GM19324 (cell line): Measurements from ENCODE around the gene UMAD1.

Experiments used
- ATAC-seq: cut with Tn5 transposase; IDR thresholded peaks from one replicate; pipeline ENCODE4 v1.9.1; 2021; ENCODE audit warnings: mild to moderate bottlenecking, moderate library complexity; ENCODE audit not compliant: unreplicated experiment, low FRiP score

Gene UMAD1

DNA sequence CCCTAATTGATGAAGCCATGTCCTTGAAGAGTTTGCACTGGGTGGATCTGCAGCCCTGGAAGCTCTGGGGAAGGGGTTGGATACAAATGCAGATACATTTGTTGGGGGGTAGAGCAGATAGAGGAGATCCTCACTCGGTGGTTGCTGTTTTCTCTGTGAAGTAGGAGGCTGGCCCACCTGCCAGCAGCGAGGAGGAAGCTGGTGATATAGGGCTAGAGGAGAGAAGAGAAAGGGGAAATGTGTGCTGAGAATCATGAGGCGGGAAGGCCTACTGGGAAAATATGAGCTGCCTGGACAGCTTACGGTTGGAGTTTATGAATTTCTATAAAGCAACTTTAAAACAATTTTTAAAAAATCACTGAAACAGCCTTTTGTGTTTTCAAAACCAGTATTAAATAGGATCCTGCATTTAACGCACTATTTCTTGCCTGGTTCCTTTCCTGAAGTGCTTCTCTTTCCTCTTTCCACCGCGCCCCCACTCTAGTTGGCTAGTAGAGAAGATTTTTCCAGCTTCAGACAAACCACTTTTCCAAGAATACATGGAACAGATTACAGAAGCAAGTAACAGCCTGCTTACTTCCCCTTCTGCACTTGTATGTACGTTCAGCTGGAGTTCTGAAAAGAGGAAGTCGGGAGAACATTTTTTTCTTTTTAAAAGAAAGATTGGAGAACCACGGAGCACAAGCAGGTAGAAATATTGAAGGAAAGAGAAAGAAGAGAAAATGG lies 227.5 kb downstream of the UMAD1 start:
- ATAC-seq = no peak

GRCh38 chr7:7868572-7868899 lies 228.0 kb downstream of the UMAD1 start:
- ATAC-seq = no peak

DNA sequence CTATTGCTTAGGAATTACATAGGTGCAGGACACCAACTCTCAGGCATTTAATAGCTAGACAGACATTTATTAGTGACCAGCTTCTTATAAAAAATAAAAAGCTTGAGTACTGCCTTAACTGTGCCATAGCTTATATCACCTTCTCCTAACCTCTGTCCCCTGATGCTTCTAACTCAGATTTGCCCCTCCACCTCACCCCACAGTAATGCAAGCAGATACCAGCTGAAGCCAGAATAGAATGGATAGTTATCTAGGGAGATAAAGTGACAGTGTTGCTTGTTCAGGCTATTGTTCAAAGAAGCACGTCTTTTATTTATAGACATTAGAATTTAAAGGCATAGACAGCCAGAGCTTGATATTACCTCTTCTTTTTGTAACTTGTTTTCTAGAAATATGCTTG lies 228.5 kb downstream of the UMAD1 start:
- ATAC-seq = no peak

- ATAC-seq = no peak
These were observed 229.1 kb downstream of the UMAD1 start for GRCh38 chr7:7869651-7870050.

DNA sequence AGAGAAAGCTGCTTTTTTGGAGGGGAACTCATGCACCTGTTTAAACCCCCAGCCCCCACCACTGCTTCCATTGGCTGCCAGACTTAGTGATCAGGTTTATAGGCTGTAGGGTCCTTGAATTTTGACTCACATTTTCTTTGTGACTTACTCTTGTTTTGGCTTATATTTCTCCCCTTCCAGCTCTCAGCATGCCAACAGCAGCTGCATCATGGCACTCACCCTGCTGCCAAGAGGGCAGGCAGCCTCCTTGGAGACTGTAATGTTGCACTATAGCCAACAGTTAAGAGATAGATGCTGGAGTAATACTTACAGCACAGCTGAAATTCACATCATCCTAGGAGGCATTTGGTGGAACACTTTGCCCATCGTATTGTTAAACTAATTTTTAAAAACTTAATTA lies 230.0 kb downstream of the UMAD1 start:
- no peak for ATAC-seq

DNA sequence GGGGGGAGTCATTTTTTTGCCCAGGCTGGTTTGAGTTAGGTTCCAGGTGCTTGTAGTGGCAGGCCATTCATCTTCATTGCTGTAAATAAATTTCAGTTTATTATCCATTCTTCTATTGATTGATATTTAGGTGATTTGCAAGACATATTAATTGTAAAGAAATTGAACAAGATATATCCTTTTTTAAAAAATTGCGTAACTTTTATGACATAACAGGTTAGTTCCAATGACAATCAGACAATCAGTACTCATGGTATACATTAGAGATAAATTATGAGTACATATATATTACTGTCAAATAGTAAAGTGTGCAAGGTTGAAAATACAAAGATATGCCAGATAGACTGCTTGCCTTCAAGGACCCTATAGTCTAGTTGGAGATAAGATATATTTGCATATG lies 235.9 kb downstream of the UMAD1 start:
- ATAC-seq = no peak

DNA sequence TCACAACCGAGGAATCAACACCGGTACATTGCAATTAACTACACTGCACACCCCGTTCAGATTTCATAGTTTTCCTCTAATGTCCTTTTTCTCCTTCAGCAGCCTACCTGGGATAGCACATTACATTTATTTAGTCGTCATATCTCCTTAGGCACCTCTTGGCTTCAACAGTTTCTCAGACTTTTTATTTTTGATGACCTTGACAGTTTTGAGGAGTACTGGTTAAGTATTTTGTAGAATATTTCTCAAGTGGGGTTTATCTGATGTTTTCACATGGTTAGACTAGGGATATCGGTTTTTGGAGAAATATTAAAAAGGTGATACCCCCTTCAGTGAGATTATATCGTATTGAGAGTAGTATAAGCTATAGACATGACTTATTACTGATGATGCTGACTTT lies 241.0 kb downstream of the UMAD1 start:
- no peak for ATAC-seq

DNA sequence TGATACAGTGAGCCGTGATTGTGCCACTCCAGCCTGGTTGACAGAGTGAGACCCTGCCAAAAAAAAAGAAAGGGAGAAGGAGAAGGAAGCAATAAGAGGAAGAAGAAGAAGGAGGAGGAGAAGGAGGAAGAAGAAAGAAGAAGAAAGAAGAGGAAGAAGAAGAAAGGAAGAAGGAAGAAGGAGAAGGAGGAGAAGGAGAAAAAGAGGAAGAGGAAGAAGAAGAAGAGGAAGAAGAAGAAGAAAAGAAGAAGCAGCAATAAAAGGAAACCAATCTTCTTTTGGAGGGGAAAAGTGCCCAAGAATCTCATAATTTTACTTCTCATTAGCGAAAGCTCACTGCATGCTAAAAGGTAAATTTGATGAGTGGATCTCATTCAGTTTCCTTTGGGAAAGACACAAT lies 242.3 kb downstream of the UMAD1 start:
- no peak for ATAC-seq

- no peak for ATAC-seq
These were observed 242.8 kb downstream of the UMAD1 start for GRCh38 chr7:7883394-7883793.

GRCh38 chr7:7884855-7885254 lies 244.3 kb downstream of the UMAD1 start:
- ATAC-seq = no peak

DNA sequence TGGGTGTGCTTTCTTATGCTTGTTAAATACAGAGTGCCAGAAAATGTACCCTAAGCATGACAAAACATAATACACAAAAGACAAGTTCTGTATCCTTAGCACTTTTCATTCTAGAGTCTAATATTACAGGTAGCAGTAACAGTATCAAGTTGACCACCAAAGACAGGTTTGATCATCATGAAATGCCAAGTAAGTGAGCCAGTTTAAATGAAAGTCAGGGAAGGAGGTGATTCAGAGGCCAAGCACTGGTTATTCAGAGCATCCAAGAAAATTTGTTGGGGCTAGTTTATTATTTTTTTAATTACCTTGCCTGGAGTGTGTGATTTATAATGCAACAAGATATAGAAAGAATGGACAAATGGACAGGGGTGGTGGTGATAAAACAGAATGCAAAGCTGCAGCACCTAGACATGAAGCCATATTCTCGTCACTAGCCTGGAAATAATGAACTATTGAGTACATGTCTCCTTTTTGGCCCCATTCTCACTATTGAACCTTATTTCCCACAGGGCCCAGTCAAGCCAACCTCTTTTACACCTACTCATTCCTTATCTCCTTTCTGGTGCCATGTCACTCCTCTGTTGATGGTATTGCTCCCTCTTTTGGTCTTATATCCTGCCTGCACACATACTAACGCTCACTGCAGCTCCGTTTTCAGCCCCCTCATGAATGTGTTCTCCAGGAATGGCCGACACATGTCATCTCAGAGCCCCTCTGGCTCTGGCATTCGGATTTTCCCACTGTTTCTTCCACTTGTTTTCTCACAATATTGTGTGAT lies 249.4 kb downstream of the UMAD1 start:
- ATAC-seq = no peak

DNA sequence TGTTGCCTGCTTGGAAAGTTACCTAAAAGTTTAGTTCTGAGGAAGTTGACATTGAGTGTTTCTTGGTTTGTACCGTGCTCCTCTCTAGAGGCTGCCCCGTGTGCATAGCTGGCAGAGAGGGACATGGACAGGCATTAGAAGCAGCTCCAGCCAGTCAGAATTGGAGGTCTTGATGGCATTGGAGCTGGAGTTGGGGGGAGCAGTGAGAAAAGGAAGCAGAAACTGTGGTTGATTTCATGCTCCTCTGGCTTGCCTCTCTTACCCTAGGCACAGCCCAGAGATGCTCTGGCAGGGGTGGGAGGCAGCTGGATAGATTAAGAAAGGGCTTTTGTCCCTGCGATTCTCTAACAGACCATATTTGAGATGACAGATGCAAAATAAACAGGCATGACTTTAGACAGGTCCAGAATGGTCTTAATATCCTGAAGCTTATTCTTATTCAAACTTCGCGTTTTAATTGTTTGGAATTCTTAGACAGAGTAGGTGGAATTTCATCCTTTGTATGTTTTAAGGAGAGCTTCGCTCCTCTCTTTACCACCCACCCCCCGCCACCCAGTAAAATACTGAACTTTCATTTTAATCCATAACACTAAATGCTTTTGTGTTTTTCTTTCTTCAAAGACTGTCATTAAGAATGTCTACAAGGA lies 254.6 kb downstream of the UMAD1 start:
- ATAC-seq = no peak

- ATAC-seq = no peak
These were observed 255.2 kb downstream of the UMAD1 start for GRCh38 chr7:7895754-7896153.

DNA sequence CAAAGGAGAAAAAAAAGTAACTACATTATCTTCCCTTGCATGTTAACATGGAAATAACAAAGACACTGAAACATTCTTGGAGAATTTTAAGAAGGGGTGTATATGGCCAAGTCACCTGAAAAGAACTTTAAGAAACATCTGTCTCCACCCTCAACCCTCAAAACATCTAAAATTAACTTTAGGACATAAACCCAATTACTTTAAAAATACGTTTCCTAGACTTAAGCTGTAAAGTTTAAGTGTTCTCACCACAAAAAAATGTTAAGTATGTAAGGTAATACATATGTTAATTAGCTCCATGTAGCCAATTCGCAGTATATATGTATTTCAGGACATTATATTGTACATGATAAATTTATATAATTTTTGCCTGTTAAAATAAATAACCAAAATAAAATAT lies 257.0 kb downstream of the UMAD1 start:
- ATAC-seq = no peak

- ATAC-seq = no peak
These were observed 257.5 kb downstream of the UMAD1 start for GRCh38 chr7:7897949-7898515.

GRCh38 chr7:7902845-7903244 lies 262.3 kb downstream of the UMAD1 start:
- ATAC-seq = no peak

GRCh38 chr7:7907306-7907705 lies 266.8 kb downstream of the UMAD1 start:
- no peak for ATAC-seq

GRCh38 chr7:7908622-7909145 lies 268.1 kb downstream of the UMAD1 start:
- no peak for ATAC-seq

DNA sequence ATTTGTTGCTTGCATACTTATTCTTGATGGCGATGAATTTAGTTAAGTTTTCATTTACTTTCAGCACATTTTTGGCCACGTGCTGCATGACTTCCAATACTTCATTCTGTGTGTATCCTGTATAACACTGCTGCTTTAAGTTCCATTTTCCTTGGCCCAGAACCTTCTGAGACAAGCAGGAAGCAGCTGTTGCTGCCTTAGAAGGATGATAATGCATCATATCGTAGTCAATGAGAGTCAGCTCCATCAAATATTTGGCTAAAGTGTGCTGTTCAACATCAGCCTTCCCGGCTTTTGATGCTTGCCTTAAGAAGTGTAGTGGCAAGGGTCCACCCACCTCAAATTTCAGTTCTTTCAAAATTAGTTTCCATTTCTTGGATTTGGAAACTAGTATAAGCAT lies 268.8 kb downstream of the UMAD1 start:
- ATAC-seq = no peak

- no peak for ATAC-seq
These were observed 271.0 kb downstream of the UMAD1 start for GRCh38 chr7:7911369-7912123.

DNA sequence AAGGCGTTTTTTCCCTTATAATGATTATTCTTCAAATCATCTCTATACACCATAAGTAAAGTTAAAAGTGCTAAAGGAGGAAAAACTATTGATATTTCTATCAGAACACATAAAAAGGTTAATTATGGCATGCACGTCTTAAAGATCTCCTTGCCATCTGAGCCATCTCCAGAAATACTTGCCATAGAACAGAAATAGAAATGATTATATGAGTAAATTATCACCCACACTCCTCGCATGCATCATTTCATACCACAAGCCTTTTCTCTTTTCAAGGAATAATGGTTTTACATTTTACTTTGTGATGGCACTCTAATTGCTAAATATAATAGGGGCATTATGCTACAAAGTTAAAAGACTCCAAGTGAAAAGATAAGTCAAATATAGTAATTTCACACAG lies 272.4 kb downstream of the UMAD1 start:
- ATAC-seq = no peak
